HL-60 (cell line): ENCODE measurements around the gene FTO.
"Not testable (repeated sequence)": the region's sequence is repeated elsewhere in the genome, so short reads cannot be mapped to it uniquely, and the experiment has no call there.

Experiments used
- DNase-seq, 2 experiments: peaks; one replicate each; pipeline ENCODE4 v3.0.0-alpha.2; 2010 to 2020; ENCODE audit warnings: low read depth in 1 of 2, low spot score in 1 of 2
- H3K27ac ChIP-seq: fragments of 250-450 bp; sonication (Bioruptor Pico); replicated peaks from 2 replicates; pipeline ENCODE4 v1.5.1; 2020; ENCODE audit warnings: mild to moderate bottlenecking, moderate library complexity
- H3K27me3 ChIP-seq: fragments of 250-450 bp; sonication (Bioruptor Pico); 2 replicates; pipeline ENCODE4 v1.5.1; 2021; ENCODE audit warnings: mild to moderate bottlenecking, moderate library complexity; ENCODE audit not compliant: insufficient read depth, poor library complexity, severe bottlenecking
- H3K4me3 ChIP-seq: replicated peaks from 2 replicates; pipeline ENCODE4 v1.5.1; 2011; ENCODE audit warnings: mild to moderate bottlenecking, control low read depth, low read length; ENCODE audit not compliant: insufficient read depth
- GABPA ChIP-seq: IDR thresholded peaks from 2 replicates; pipeline ENCODE4 v1.6.1; 2012; ENCODE audit warnings: low read depth
- POLR2AphosphoS5 ChIP-seq: IDR thresholded peaks from 2 replicates; pipeline ENCODE4 v1.6.1; 2012; ENCODE audit warnings: low read depth
- REST ChIP-seq: IDR thresholded peaks from 2 replicates; pipeline ENCODE4 v1.6.1; 2012; ENCODE audit warnings: low read depth; ENCODE audit not compliant: insufficient replicate concordance
- SPI1 ChIP-seq: IDR thresholded peaks from 2 replicates; pipeline ENCODE4 v1.6.1; 2012; ENCODE audit warnings: low read depth, mild to moderate bottlenecking, borderline replicate concordance
- TF ChIP-seq, protein P1 (sequence below): IDR thresholded peaks from one replicate; pipeline ENCODE4 v1.5.1; 2011; ENCODE audit warnings: low read length, control low read depth, inconsistent platforms; ENCODE audit not compliant: insufficient read depth

The FTO gene

GRCh38 chr16:54178478-54178976 lies 474.6 kb downstream of the FTO start:
- TF ChIP-seq, protein P1, sequence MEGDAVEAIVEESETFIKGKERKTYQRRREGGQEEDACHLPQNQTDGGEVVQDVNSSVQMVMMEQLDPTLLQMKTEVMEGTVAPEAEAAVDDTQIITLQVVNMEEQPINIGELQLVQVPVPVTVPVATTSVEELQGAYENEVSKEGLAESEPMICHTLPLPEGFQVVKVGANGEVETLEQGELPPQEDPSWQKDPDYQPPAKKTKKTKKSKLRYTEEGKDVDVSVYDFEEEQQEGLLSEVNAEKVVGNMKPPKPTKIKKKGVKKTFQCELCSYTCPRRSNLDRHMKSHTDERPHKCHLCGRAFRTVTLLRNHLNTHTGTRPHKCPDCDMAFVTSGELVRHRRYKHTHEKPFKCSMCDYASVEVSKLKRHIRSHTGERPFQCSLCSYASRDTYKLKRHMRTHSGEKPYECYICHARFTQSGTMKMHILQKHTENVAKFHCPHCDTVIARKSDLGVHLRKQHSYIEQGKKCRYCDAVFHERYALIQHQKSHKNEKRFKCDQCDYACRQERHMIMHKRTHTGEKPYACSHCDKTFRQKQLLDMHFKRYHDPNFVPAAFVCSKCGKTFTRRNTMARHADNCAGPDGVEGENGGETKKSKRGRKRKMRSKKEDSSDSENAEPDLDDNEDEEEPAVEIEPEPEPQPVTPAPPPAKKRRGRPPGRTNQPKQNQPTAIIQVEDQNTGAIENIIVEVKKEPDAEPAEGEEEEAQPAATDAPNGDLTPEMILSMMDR = no peak
- TF ChIP-seq GABPA (no peak), SPI1 (no peak), REST (no peak), POLR2AphosphoS5 (no peak)
- no peak for DNase-seq
- H3K27ac ChIP-seq = no peak overlapping the region

DNA sequence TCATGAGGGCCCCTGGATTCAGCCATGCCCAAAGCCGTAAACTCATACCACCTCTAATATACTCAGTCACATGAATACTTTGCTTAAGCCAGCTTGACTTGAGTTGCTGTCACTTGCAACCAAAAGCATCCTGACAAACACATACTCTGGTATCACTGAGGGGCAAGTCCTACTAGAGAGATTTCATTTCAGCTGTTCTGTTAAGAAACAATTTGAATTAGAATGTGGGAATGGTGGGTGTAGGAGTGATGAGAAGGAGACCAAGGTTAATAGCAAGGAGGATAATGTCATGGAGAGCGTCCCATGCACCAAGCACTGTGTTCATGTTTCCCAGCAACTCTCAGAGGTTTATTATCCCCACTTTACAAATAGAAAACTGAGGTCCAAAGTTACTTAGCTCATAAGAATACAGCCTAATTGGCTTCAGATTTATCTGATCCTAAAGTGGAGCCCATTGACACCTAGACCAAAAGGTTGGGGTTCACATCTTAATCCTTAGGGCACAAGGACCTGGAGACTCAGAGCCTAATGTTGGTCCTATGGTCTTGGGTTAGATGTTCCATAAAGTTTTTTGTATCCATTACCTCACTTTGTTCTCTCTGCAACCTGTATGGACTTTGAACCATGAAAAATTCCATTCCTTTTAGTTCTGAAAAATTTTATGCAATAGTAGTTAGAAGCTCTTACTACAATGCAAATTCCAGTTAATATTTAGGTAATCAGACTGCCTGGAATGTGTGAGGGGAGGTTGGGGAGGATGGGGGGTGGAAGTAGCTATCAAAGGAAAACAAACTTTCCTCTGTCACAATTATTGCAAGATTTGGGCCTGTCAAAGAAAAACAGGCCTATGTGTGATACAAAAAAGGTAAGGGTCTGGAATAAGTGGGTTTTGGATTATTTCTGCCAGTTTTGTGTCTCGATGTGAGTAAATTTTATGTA lies 476.7 kb downstream of the FTO start:
- Histone ChIP-seq H3K27ac (no peak overlapping the region), H3K27me3 (no peaks in the 10 kb centered on the region), H3K4me3 (no peak overlapping the region)
- DNase-seq = no peak
- TF ChIP-seq POLR2AphosphoS5 (no peak), GABPA (no peak), SPI1 (no peak), REST (no peak)
- TF ChIP-seq, protein P1 = no peak

More at GRCh38 chr16:54178478-54178976, 474.6 kb downstream of the FTO start:
- H3K4me3 ChIP-seq = no peak overlapping the region
- no peaks in the 10 kb centered on the region for H3K27me3 ChIP-seq

DNA sequence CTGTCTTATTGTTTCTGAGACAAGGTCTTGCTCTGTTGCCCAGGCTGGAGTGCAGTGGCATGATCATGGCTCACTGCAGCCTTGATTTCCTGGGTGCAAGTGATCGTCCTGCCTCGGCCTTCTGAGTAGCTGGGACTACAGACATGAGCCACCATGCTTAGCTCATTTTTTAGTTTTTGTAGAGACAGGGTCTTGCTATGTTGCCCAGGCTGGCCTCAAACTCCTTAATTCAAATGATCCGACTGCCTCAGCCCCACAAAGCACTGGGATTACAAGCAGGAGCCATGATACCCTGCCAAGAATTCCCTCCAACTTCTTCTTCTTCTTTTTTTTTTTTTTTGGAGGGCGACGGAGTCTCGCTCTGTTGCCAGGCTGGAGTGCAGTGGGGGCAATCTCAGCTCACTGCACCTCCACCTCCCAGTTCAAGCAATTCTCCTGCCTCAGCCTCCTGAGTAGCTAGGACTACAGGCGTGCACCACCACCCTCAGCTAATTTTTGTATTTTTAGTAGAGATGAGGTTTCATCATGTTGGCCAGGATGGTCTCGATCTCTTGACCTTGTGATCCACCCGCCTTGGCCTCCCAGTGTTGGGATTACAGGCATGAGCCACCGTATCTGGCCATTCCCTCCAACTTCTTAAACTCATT lies 477.9 kb downstream of the FTO start:
- DNase-seq, H3K27me3 ChIP-seq, H3K4me3 ChIP-seq, H3K27ac ChIP-seq: not testable (repeated sequence)

DNA sequence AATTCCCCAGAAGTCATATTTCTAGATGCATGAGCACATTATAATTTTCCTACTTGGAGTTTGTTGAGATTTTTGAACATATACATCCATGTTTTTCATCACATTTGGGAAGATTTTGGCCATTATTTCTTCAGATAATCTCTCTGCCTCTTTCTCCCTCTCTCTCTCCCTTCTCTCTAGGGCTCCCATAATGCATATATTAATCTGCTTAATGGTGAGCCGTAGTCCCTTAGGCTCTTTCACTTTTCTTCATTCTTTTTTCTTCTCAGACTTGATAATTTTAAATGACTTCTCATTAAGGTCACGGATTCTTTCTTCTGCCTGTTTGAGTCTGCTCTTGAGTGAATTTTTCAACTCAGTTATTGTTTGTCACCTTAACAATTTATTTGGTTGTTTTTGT lies 481.1 kb downstream of the FTO start:
- Histone ChIP-seq H3K27ac (no peak overlapping the region), H3K4me3 (no peak overlapping the region), H3K27me3 (no peaks in the 10 kb centered on the region)
- no peak for DNase-seq
- TF ChIP-seq, protein P1 = no peak
- TF ChIP-seq REST (no peak), GABPA (no peak), SPI1 (no peak)
